Activated gamma-delta T cell treated with anti-CD3 and anti-CD28 coated beads, Interleukin-2, amount 50 U/mL, for 16 hours (primary cell): ENCODE results near the gene GFI1B.
A peak's percentile ranks its signal among the peaks of the same experiment; 100 is the strongest.
"Not testable (repeated sequence)": the region's sequence is repeated elsewhere in the genome, so short reads cannot be mapped to it uniquely, and the experiment has no call there.

Experiments
- DNase-seq: peaks from one replicate; pipeline ENCODE4 v3.0.0-alpha.2; 2020; ENCODE audit warnings: low read depth

The GFI1B gene

GRCh38 chr9:133009906-133010582, 31.6 kb downstream of the GFI1B start:
- DNase-seq = no peak

- no peak for DNase-seq
These were observed 36.2 kb downstream of the GFI1B start for GRCh38 chr9:133014696-133015095.

- no peak for DNase-seq
These were observed 44.8 kb downstream of the GFI1B start for GRCh38 chr9:133023117-133023890.

- DNase-seq = no peak
These were observed 47.9 kb downstream of the GFI1B start for GRCh38 chr9:133026426-133026825.

- no peak for DNase-seq
These were observed 48.6 kb downstream of the GFI1B start for GRCh38 chr9:133027134-133027533.

GRCh38 chr9:133028221-133028620, 49.7 kb downstream of the GFI1B start:
- DNase-seq = no peak

- DNase-seq = no peak
These were observed 51.5 kb downstream of the GFI1B start for GRCh38 chr9:133029994-133030316.

GRCh38 chr9:133030317-133031129, 52.0 kb downstream of the GFI1B start, which contains the start of gene GTF3C5:
Gene GTF3C5 (plus strand): TSS chr9:133030997. CDS start chr9:133031012, 15 bp downstream.
- peak; percentile 89 for DNase-seq

- DNase-seq = no peak
These were observed 52.6 kb downstream of the GFI1B start for GRCh38 chr9:133031130-133031422.

GRCh38 chr9:133031496-133031911, 53.0 kb downstream of the GFI1B start:
- DNase-seq = no peak

- DNase-seq = no peak
These were observed 53.7 kb downstream of the GFI1B start for GRCh38 chr9:133032171-133032570.

- no peak for DNase-seq
These were observed 57.2 kb downstream of the GFI1B start for GRCh38 chr9:133035669-133036068.

GRCh38 chr9:133037775-133038515, 59.5 kb downstream of the GFI1B start:
- no peak for DNase-seq

- not testable (repeated sequence) for DNase-seq
These were observed 62.5 kb downstream of the GFI1B start for GRCh38 chr9:133040892-133041479.
